HG03565 (cell line): ENCODE results near the gene PTTG2.

Experiments
- ATAC-seq: cut with Tn5 transposase; IDR thresholded peaks from one replicate; pipeline ENCODE4 v1.9.1; 2021; ENCODE audit warnings: mild to moderate bottlenecking, moderate library complexity; ENCODE audit not compliant: unreplicated experiment

PTTG2 gene

GRCh38 chr4:37982736-37983135 is 22.5 kb downstream of the PTTG2 start:
- ATAC-seq: no peak

GRCh38 chr4:37983951-37984350 is 23.8 kb downstream of the PTTG2 start:
- no peak for ATAC-seq

- ATAC-seq: no peak
Measured at GRCh38 chr4:37985730-37986275, 25.6 kb downstream of the PTTG2 start.

- ATAC-seq: no peak
Measured at GRCh38 chr4:37988670-37989069, 28.5 kb downstream of the PTTG2 start.

- no peak for ATAC-seq
Measured at GRCh38 chr4:37989398-37990260, 29.4 kb downstream of the PTTG2 start.

GRCh38 chr4:37990731-37991245 is 30.6 kb downstream of the PTTG2 start:
- no peak for ATAC-seq

GRCh38 chr4:37991623-37992410 is 31.6 kb downstream of the PTTG2 start:
- no peak for ATAC-seq

GRCh38 chr4:37993806-37994205 is 33.6 kb downstream of the PTTG2 start:
- ATAC-seq: no peak

- no peak for ATAC-seq
Measured at GRCh38 chr4:37994569-37994968, 34.4 kb downstream of the PTTG2 start.

GRCh38 chr4:37995299-37995821 is 35.2 kb downstream of the PTTG2 start:
- no peak for ATAC-seq

GRCh38 chr4:37995981-37996775 is 36.0 kb downstream of the PTTG2 start:
- ATAC-seq: no peak

- ATAC-seq: no peak
Measured at GRCh38 chr4:37998226-37998625, 38.0 kb downstream of the PTTG2 start.

GRCh38 chr4:37999000-37999716 is 39.0 kb downstream of the PTTG2 start:
- ATAC-seq: no peak

- no peak for ATAC-seq
Measured at GRCh38 chr4:37999965-38000364, 39.8 kb downstream of the PTTG2 start.

GRCh38 chr4:38001927-38002326 is 41.7 kb downstream of the PTTG2 start:
- ATAC-seq: no peak

GRCh38 chr4:38002451-38003071 is 42.4 kb downstream of the PTTG2 start:
- ATAC-seq: no peak

GRCh38 chr4:38003102-38003501 is 42.9 kb downstream of the PTTG2 start:
- ATAC-seq: no peak

- ATAC-seq: no peak
Measured at GRCh38 chr4:38003628-38004027, 43.4 kb downstream of the PTTG2 start.

GRCh38 chr4:38004062-38004461 is 43.9 kb downstream of the PTTG2 start:
- ATAC-seq: no peak
